Pancreas (tissue), 10 donors: ENCODE results near the gene CLEC3B. TPM values are rescaled to one million over a fixed set of nuclear protein-coding genes. Genes with fewer than 3 reads are reported as not detected.
A peak's percentile ranks its signal among the peaks of the same experiment; 100 is the strongest.

Experiments used
- ATAC-seq, 4 donors: fragments of 200-7000 bp; cut with Tn5 transposase; one replicate each; pipeline versions ENCODE4 v1.8.0 to v1.9.1; 2020; ENCODE audit warnings: mild to moderate bottlenecking in 4 of 4, moderate library complexity in 4 of 4
- DNase-seq, 6 donors: peaks; one replicate each; pipeline ENCODE4 v3.0.0-alpha.2; 2020
- FAIRE-seq: peaks from 2 replicates; lab custom pipeline; 2012; peaks lifted over from hg19 to GRCh38; lab: Jason Lieb, UNC
- H3K27ac ChIP-seq, 4 donors: fragments of 200-600 bp; sonication (generic); 1 replicate in 3 of 4; 2 replicates in 1 of 4; pipeline versions ENCODE4 v1.5.0 to v1.8.0; 2020
- H3K27me3 ChIP-seq, 4 donors: fragments of 200-600 bp; one replicate each; pipeline ENCODE4 v1.8.0; 2021
- H3K36me3 ChIP-seq, 3 donors: fragments of 200-600 bp; sonication (generic) in 1 of 3; one replicate each; pipeline versions ENCODE4 v1.5.0 to v1.8.0; 2020 to 2021
- H3K4me1 ChIP-seq, 3 donors: fragments of 200-600 bp; one replicate each; pipeline ENCODE4 v1.8.0; 2021
- H3K4me3 ChIP-seq, 4 donors: fragments of 200-600 bp; sonication (generic) in 2 of 4; one replicate each; pipeline versions ENCODE4 v1.5.0 to v1.8.0; 2020 to 2021
- H3K9me3 ChIP-seq, 4 donors: fragments of 200-600 bp; one replicate each; pipeline ENCODE4 v1.8.0; 2021
- WGBS, 2 donors: extraction: QIAGEN DNeasy Blood & Tissue Kit; methylation state at CpG; one replicate each; pipeline ENCODE4 v1.1.7; 2013; 5-methylcytosine and 5-hydroxymethylcytosine counted together
- intact Hi-C, 3 donors: fragments of 100-400 bp; cut with DNase I; formaldehyde crosslinking; loops; one replicate each; pipeline versions ENCODE4 v1.11.1 to v1.14.2; 2022
- polyA plus RNA-seq, 2 donors: library from polyadenylated mRNA; stranded (reverse); fragments of 200-250 nt; gene quantifications; one replicate each; pipeline ENCODE4 v1.2.3, GENCODE V29; 2013
- total RNA-seq, 6 donors: library from RNA; stranded (reverse); fragmentation: NEBNext Ultra II Directional in 4 of 6; extraction: Animal tissue kit (Norgen Biotek cat#: 25700) in 4 of 6; gene quantifications; one replicate each; pipeline versions ENCODE4 v1.2.1 to v1.2.4, GENCODE V29; 2021 to 2023
- TF ChIP-seq, protein P1 (sequence below), 4 donors: fragments of 200-600 bp; sonication (generic) in 3 of 4; IDR thresholded peaks; one replicate each; pipeline versions ENCODE4 v1.5.0 to v1.8.0; 2021; ENCODE audit warnings: antibody characterized with exemption in 4 of 4
- donor health status: healthy with polysubstance abuse.
- donor health status: DM: no; HTN: no; CAD: no; lungs with moderate emphysema.
- donor health status: DM: no; HTN: no; CAD: no.
- donor health status: control.
- donor health status: control.
- donor health status: Bipolar disorder and iron deficiency.
- donor health status: DM: yes; HTN: yes; CAD: no.
- donor health status: DM: no; HTN: no; CAD: no.
- donor health status: DM: no; HTN: no; CAD: no.
- donor health status: DM: yes; HTN: yes; CAD: no.

CLEC3B gene
- total and polyA plus RNA-seq, 8 donors: 1.3 to 31.9 (median 7.8) TPM

GRCh38 chr3:45016916-45017315 is 9.2 kb upstream of the CLEC3B start:
- 84 to 85% methylated on average over 2 of the region's 2 CpGs for WGBS, 2 donors
- Histone ChIP-seq H3K36me3 (peaks cover 0 to 10% (median 0%) of the 10 kb centered on the region in 3 donors), H3K4me1 (no peaks in the 10 kb centered on the region)

DNA sequence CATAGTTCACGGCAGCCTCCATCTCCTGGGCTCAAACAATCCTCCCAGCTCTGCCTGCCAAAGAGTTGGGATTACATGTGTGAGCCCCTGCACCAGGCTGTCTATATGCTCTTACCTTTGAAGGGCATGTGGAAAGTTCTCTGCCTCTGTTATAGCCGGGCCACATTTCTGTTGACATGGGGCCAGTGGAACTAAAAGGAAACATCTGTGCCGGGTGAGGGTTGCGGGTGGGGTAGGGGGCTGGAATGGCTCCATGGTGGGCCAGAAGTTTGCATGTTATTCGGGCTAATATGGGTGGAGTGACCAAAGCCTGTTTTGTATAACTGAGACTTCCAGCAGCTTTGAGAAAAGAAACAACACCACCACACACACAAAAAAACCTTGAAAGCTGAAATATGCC is 8.3 kb upstream of the CLEC3B start:
- H3K36me3 ChIP-seq: peaks cover 0 to 1% (median 0%) of the 10 kb centered on the region in 3 donors
- intact Hi-C loops: no loop called here
- H3K4me1 ChIP-seq: no peaks in the 10 kb centered on the region
- H3K27ac ChIP-seq: no peak overlapping the region
- no peak overlapping the region for H3K4me3 ChIP-seq
- DNase-seq (no peak), FAIRE-seq (no peak), ATAC-seq (no peak)
- 74 to 86% methylated on average over 5 of the region's 5 CpGs for WGBS, 2 donors
- H3K27me3 ChIP-seq: no peaks in the 10 kb centered on the region
- TF ChIP-seq, protein P1, sequence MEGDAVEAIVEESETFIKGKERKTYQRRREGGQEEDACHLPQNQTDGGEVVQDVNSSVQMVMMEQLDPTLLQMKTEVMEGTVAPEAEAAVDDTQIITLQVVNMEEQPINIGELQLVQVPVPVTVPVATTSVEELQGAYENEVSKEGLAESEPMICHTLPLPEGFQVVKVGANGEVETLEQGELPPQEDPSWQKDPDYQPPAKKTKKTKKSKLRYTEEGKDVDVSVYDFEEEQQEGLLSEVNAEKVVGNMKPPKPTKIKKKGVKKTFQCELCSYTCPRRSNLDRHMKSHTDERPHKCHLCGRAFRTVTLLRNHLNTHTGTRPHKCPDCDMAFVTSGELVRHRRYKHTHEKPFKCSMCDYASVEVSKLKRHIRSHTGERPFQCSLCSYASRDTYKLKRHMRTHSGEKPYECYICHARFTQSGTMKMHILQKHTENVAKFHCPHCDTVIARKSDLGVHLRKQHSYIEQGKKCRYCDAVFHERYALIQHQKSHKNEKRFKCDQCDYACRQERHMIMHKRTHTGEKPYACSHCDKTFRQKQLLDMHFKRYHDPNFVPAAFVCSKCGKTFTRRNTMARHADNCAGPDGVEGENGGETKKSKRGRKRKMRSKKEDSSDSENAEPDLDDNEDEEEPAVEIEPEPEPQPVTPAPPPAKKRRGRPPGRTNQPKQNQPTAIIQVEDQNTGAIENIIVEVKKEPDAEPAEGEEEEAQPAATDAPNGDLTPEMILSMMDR (IDR thresholded peaks at IDR 0.05): no peak
- H3K9me3 ChIP-seq: no peaks in the 10 kb centered on the region

More at GRCh38 chr3:45016916-45017315, 9.2 kb upstream of the CLEC3B start:
- no peaks in the 10 kb centered on the region for H3K27me3 ChIP-seq
- no peak for DNase-seq
- H3K9me3 ChIP-seq: no peaks in the 10 kb centered on the region
- H3K4me3 ChIP-seq: no peak overlapping the region
- no peak for FAIRE-seq
- no peak overlapping the region for H3K27ac ChIP-seq
- TF ChIP-seq, protein P1 (IDR thresholded peaks at IDR 0.05): no peak
- intact Hi-C loops: no loop called here
- ATAC-seq: no peak

- Histone ChIP-seq H3K36me3 (no peaks in the 10 kb centered on the region), H3K27me3 (no peaks in the 10 kb centered on the region), H3K4me1 (peaks cover 0 to 2% (median 0%) of the 10 kb centered on the region in 3 donors), H3K9me3 (no peaks in the 10 kb centered on the region), H3K4me3 (no peak overlapping the region), H3K27ac (no peak overlapping the region)
- DNase-seq (no peak), FAIRE-seq (no peak), ATAC-seq (no peak)
- TF ChIP-seq, protein P1 (IDR thresholded peaks at IDR 0.05): no peak
- WGBS, 2 donors: 58 to 73% methylated on average over 8 of the region's 8 CpGs
- intact Hi-C loops: no loop called here
Measured at GRCh38 chr3:45020534-45020933, 5.6 kb upstream of the CLEC3B start.

DNA sequence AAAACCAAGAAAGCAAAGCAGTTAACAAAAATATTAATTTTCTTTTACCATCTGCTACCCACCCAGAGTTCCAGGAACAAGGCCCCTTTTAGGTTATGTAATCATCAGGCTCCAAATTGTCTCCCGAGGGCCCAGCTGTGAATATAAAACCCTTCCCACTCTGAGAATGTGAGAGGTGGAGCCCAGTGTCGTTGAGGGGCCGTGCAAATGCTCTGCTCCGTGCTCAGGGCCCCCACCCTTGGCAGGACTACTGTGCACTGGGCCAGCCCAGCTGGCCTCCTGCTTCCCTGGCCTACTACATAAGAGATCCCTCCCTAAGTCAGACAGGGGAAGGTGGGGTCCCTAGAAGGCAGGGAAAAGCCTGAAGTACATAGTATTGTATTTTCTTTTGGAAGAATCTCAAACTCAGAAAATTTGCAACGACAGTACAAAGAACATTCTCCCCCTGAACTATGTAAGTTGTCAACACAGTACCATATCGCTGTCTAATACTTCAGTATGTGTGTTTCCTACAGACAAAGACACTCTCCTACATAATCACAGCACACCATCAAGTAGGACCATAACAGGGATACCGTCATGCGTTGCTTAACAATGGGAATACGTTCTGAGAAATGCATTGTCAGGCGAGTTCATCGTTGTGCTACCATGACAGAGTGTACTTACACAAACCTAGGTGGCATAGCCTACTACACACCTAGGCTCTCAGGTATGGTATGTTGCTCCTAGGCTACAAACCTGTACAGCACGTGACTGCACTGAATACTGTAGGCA is 4.4 kb upstream of the CLEC3B start:
- DNase-seq (no peak), FAIRE-seq (no peak), ATAC-seq (peak in 1 of 4 donors; percentile 20)
- no peaks in the 10 kb centered on the region for H3K9me3 ChIP-seq
- H3K4me3 ChIP-seq: no peak overlapping the region
- intact Hi-C loops: no loop called here
- H3K27ac ChIP-seq: no peak overlapping the region
- TF ChIP-seq, protein P1 (IDR thresholded peaks at IDR 0.05): no peak
- 55 to 65% methylated on average over 12 of the region's 12 CpGs for WGBS, 2 donors
- no peaks in the 10 kb centered on the region for H3K36me3 ChIP-seq
- H3K4me1 ChIP-seq: peaks cover 0 to 2% (median 0%) of the 10 kb centered on the region in 3 donors
- H3K27me3 ChIP-seq: no peaks in the 10 kb centered on the region

GRCh38 chr3:45023675-45024074 is 2.4 kb upstream of the CLEC3B start:
- ATAC-seq (no peak), DNase-seq (no peak), FAIRE-seq (no peak)
- TF ChIP-seq, protein P1 (IDR thresholded peaks at IDR 0.05): no peak
- Histone ChIP-seq H3K27ac (no peak overlapping the region), H3K4me1 (peaks cover 0 to 2% (median 0%) of the 10 kb centered on the region in 3 donors), H3K9me3 (no peaks in the 10 kb centered on the region), H3K4me3 (no peak overlapping the region), H3K36me3 (no peaks in the 10 kb centered on the region), H3K27me3 (peaks cover 0 to 5% (median 0%) of the 10 kb centered on the region in 4 donors)
- WGBS, 2 donors: 37 to 59% methylated on average over 3 of the region's 3 CpGs
- intact Hi-C loops: no loop called here
